Subcutaneous adipose tissue (tissue), 4 donors: ENCODE measurements around the gene SCARB2. TPM values are rescaled to one million over a fixed set of nuclear protein-coding genes. Genes with fewer than 3 reads are reported as not detected.

ENCODE experiments used
- total RNA-seq, 4 donors: library from RNA; depleted of rRNA; stranded (reverse); fragments of >200 nt; gene quantifications; one replicate each; pipeline ENCODE4 v1.1.0, GENCODE V29; 2016
- TF ChIP-seq, protein P1 (sequence below): fragments of 450-650 bp; IDR thresholded peaks from one replicate; pipeline ENCODE4 v1.5.1; 2016; ENCODE audit warnings: low read depth, mild to moderate bottlenecking, control low read depth, antibody characterized with exemption, moderate library complexity

The SCARB2 gene
- total RNA-seq, 4 donors from 2014 or later, result 160 to 308 (median 169) TPM

DNA sequence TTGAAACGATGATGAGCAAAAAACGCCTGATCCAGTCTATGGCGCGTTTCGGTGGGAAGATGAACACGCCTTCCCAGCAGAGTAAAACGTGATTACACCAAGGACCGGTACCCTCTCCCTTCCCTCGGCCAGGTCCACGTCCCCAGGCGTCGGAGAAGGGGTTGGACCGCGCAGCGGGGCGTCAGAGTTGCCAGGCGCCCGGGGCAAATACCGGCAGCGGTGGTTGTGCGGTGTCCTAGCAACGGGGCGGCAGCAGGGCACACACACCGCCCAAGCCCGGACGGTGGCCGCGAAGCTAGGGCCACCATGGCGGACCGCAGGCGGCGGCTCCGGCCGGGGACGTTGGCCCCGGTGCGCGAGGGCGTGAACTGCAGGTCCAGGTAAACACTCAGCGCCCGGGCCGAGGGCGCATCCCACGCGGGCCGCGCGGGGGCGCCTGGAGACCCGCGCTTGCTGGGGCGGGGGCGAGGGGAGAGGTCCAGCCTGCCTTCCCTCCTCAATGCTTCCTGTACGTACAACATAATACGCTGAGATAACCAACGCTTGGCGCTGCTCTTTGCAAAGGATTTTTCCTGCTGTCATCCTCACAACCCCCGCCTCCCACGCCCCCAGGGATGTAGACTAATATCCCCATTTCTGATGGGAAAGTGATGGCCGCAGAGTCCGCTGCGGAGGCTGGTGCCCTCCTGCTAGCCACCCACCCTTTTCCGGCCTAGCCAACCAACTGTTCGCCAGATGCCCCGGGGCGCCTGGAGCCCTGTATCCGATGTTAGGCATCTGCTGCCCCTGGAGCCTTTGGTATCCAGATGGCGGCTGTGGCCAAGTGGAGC, 38.0 kb upstream of the SCARB2 start, which contains the start of gene FAM47E:
Gene FAM47E (plus strand): TSS at position 281 of the 830 bp plus-strand sequence. CDS start 26 bp downstream, at position 307.
- TF ChIP-seq, protein P1, sequence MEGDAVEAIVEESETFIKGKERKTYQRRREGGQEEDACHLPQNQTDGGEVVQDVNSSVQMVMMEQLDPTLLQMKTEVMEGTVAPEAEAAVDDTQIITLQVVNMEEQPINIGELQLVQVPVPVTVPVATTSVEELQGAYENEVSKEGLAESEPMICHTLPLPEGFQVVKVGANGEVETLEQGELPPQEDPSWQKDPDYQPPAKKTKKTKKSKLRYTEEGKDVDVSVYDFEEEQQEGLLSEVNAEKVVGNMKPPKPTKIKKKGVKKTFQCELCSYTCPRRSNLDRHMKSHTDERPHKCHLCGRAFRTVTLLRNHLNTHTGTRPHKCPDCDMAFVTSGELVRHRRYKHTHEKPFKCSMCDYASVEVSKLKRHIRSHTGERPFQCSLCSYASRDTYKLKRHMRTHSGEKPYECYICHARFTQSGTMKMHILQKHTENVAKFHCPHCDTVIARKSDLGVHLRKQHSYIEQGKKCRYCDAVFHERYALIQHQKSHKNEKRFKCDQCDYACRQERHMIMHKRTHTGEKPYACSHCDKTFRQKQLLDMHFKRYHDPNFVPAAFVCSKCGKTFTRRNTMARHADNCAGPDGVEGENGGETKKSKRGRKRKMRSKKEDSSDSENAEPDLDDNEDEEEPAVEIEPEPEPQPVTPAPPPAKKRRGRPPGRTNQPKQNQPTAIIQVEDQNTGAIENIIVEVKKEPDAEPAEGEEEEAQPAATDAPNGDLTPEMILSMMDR, result no peak

DNA sequence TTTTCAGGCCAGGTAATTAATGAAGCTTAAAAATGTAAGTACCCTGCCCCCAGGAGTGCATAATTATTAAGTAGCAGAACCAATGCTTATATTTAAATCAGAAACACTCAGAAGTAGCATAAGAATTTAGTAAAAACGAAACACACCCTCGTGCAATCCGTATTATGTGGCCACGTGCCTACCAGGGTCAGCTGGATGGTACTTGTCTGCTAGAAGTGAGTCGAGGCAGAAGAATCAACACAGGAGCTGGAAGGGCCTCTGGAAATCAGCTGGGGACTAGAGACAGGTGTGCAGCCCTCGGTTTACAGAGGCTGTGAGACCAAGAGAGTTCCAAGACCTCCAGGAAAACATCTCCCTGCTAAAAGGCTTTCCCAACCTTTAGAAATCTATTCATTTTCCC, 37.3 kb upstream of the SCARB2 start:
- TF ChIP-seq, protein P1, result no peak

DNA sequence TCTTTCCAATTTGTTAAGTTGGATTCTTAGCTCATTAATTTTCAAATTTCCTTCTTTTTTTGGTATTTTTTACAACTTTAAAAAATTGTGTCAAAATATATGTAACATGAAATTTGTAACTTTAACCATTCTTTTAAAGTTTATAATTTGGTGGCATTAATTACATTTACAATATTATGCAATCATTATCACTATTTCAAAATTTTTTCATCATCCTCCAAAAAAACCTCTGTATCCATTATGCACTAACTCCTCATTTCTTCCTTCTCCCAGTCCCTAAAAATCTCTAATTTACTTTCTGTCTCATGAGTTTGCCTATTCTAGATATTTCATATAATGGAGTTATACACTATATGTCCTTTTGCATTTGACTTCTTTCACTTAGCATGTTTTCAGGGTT, 33.2 kb upstream of the SCARB2 start:
- TF ChIP-seq, protein P1, result no peak

DNA sequence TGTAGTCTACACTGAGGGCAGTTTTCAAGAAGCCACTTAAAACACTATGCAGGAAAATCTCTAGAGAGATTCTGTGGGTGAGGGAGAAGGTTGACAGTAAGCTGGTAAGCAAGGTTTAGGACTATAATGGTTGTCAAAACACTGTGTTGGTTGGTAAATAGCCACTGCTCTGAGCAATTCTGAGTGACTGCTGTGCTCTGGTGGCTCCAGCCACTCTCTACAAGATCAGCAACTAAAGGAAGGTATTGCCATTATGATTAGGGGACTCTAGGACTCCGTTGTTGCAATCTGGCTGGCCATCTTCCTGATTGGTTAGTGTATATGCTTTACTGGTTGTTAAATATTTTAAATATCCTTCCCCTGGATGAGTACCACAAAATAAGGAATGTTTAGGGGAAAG, 32.4 kb upstream of the SCARB2 start:
- TF ChIP-seq, protein P1, result no peak

DNA sequence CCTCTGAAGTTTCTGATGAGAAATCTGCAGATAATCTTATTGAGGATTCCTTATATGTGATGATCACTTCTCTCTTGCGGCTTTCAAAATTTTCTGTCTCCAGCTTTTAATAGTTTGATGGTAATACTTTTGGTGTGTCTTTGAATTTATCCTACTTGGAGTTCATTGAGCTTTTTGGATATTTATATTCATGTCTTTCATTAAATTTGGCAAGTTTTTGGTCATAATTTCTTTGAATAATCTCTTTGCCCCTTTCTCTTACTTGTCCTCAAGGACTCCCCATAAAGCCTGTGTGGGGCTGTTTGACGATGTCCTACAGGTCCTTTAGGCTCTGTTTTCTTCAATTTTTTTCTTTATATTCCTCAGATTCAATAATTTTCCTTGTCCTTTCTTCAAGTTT, 26.6 kb upstream of the SCARB2 start:
- TF ChIP-seq, protein P1, result no peak

DNA sequence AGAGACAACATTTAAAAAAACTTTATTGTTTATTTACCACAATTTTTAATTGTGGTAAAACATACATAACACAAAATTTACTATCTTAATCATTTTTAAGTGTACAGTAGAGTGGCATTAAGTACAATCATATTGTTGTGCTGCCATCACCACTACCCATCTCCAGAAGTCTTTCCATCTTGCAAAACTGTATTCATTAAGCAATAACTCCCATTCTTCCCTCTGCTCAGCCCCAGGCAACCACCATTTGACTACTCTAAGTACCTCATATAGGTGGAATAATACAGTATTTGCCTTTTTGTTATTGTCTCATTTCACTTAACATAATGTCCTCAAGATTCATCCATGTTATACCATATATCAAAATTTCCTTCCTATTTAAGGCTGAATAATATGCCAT, 25.1 kb upstream of the SCARB2 start:
- TF ChIP-seq, protein P1, result no peak

DNA sequence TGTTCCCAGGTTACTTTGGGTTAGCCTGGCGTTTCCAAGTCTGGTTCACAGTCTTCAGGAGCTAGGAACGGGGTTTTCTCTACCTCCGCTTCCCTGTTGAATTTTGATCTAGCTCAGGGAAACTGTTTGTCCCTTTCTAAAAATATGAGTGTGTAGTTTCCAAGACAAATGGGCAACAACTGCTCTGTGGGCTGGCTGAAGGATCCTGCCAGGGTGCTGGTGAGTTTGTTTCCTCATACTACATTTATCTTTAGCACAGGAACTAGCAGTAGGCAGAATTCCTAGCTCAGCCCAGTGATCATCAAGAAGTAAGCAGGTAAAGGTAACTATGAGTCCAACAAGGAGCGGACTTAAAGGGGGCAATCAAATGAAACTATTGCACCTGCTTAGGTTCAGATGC, 24.6 kb upstream of the SCARB2 start:
- TF ChIP-seq, protein P1, result no peak
